ENCODE data around the gene CCR3. TPM values are rescaled to one million over a fixed set of nuclear protein-coding genes. Genes with fewer than 3 reads are reported as not detected.

Gene CCR3
- total RNA-seq, 1 experiment from 2014 or later, result 0.29 TPM

DNA sequence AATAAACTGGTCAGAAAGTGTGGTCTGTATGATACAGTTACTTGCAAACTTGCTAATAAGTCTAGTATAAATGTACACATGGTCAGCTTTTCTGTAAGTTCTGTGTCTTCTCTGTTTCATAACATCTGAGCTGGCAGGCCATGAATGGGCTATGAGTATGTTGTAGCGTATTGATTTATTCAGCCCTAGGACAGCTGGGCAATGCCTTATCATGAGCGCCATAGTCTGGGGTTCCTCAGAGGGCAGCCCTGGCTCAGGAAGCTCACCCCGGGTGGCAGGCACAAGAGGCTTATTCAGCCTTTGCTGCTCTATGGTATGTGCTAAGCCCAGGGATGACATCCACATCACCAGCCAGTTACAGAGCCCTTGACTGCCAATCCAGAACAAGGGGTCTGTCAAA lies 61.0 kb downstream of the CCR3 start:
- no peaks in the 10 kb centered on the region for H3K9me3 ChIP-seq (replicated peaks)
- H3K4me1 ChIP-seq (replicated peaks), result no peaks in the 10 kb centered on the region
- H3K27ac ChIP-seq, result no peak overlapping the region
- DNase-seq (ENCODE audit: low read depth in 1 of 2, low spot score in 2 of 2), result no peak
- no peak overlapping the region for H3K4me3 ChIP-seq
- no peaks in the 10 kb centered on the region for H3K27me3 ChIP-seq (replicated peaks)
- no peaks in the 10 kb centered on the region for H3K36me3 ChIP-seq

DNA sequence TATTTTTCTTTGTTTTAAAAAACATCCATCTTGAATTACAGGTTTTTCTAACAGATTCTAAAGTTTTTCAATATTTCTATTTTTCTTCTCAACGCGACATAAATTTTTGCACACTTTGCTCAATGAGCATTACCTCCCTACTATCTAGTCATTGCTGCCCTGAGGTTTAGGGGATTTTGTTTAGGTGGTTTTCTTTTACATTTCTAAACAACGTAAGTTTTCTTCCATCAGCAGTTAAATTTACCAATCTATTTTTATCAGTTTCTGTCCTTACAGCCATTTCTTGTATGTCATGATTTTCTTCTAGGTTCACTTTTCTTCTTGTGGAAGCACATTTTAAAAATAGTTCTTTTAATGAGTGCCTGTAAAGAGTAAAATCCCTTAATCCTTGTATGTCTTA lies 62.5 kb downstream of the CCR3 start:
- no peak for DNase-seq (ENCODE audit: low read depth in 1 of 2, low spot score in 2 of 2)
- H3K4me3 ChIP-seq, result no peak overlapping the region
- no peaks in the 10 kb centered on the region for H3K4me1 ChIP-seq (replicated peaks)
- H3K27me3 ChIP-seq (replicated peaks), result no peaks in the 10 kb centered on the region
- H3K36me3 ChIP-seq, result no peaks in the 10 kb centered on the region
- no peaks in the 10 kb centered on the region for H3K9me3 ChIP-seq (replicated peaks)
- no peak overlapping the region for H3K27ac ChIP-seq

DNA sequence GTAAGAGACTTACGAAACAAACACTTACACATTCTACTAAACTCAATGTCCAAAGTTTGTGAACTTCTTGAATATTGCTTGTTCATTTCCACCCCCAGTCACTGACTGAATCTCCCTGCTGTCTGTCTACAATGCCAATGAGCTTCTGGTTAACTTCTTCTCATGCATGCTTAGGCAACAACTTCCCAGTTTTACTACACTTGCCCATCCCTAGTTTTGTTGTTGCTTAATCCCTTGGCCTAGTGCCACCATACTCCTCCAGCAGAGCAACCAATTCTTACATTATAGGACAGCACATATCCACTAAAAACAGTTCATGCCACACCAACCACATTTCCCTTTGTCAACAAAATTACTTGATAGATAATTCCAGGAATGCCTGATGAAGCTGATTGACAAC lies 70.7 kb downstream of the CCR3 start:
- Histone ChIP-seq H3K27ac (no peak overlapping the region), H3K4me1 (replicated peaks) (no peaks in the 10 kb centered on the region), H3K27me3 (replicated peaks) (no peaks in the 10 kb centered on the region), H3K36me3 (no peaks in the 10 kb centered on the region), H3K4me3 (no peak overlapping the region), H3K9me3 (replicated peaks) (no peaks in the 10 kb centered on the region)
- DNase-seq (ENCODE audit: low read depth in 1 of 2, low spot score in 2 of 2), result no peak

DNA sequence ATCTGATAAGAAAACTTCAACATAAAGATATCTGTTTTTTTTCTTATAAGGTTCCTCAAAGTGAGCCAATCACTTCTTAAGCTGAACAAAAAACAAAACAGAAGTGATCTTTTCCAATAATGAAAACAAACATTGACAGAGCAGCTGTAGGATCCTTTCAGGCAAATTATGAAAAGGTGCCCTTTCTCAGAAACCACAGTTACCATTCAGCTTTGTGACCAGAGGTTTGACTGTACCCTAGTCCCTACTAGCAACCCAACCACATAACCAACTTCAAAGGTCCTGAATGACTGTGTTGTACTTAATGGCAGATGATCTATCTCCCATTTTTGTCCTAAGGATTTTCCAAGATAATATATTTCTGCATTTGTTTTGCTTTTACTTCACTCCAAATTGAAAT lies 72.3 kb downstream of the CCR3 start:
- no peak overlapping the region for H3K27ac ChIP-seq
- H3K36me3 ChIP-seq, result no peaks in the 10 kb centered on the region
- H3K27me3 ChIP-seq (replicated peaks), result no peaks in the 10 kb centered on the region
- no peak overlapping the region for H3K4me3 ChIP-seq
- no peaks in the 10 kb centered on the region for H3K9me3 ChIP-seq (replicated peaks)
- DNase-seq (ENCODE audit: low read depth in 1 of 2, low spot score in 2 of 2), result no peak
- no peaks in the 10 kb centered on the region for H3K4me1 ChIP-seq (replicated peaks)

DNA sequence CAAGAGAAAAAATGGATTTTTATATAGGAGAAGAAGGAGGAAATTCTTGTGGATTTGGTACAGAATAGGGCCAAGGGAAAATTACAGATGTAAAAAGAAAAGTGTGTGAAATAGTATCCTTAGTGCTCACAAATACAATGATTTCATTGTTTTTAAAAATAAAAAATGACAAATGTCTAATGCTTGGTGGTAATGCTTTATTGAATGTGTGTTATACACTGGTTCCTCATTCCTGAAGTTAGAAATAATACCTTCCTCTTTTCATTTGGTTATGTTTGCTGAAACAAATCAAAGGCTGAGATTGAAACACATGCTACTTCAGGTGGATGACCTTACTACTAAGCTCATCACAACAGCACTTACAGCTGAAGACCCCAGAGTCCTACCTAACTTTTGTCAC lies 73.9 kb downstream of the CCR3 start:
- Histone ChIP-seq H3K27me3 (replicated peaks) (no peaks in the 10 kb centered on the region), H3K4me1 (replicated peaks) (no peaks in the 10 kb centered on the region), H3K27ac (no peak overlapping the region), H3K9me3 (replicated peaks) (no peaks in the 10 kb centered on the region), H3K36me3 (no peaks in the 10 kb centered on the region), H3K4me3 (no peak overlapping the region)
- no peak for DNase-seq (ENCODE audit: low read depth in 1 of 2, low spot score in 2 of 2)

Other genes starting within 250 kb of the CCR3 start
- gene FYCO1, start 246.6 kb upstream of the CCR3 start, total RNA-seq (2014; rRNA removed; shearing (Covaris generic)), result 5.4 and 7.6 TPM in 2 replicates
- gene XCR1, start 215.0 kb upstream of the CCR3 start, total RNA-seq (2014; rRNA removed; shearing (Covaris generic)), result not detected in 2 replicates
- gene CCR1, start 34.1 kb upstream of the CCR3 start, total RNA-seq (2014; rRNA removed; shearing (Covaris generic)), result 0.87 and 1.3 TPM in 2 replicates
- gene CCR2, start 111.7 kb downstream of the CCR3 start, total RNA-seq (2014; rRNA removed; shearing (Covaris generic)), result not detected in 2 replicates
- not detected in 2 replicates for gene CCR5, start 128.5 kb downstream of the CCR3 start, total RNA-seq (2014; rRNA removed; shearing (Covaris generic))
- 0.97 TPM in 1 of 2 replicates, not detected in the other for gene CCRL2, start 164.8 kb downstream of the CCR3 start, total RNA-seq (2014; rRNA removed; shearing (Covaris generic))
- gene LTF, start 222.4 kb downstream of the CCR3 start, total RNA-seq (2014; rRNA removed; shearing (Covaris generic)), result 0.08 TPM in 1 of 2 replicates, not detected in the other